Mesenchymal stem cell (in vitro differentiated cells and primary cell): ENCODE data around the gene VPS72.

Experiments
- DNase-seq: peaks from one replicate; pipeline ENCODE4 v3.0.0-alpha.2; 2013
- H2AFZ ChIP-seq: one replicate; pipeline ENCODE4 v1.6.1; 2013; ENCODE audit warnings: low read depth, mild to moderate bottlenecking, control low read depth, inconsistent platforms, low read length, moderate library complexity
- H2AK5ac ChIP-seq: 2 replicates; pipeline ENCODE4 v1.6.1; 2013; ENCODE audit warnings: low read length, moderate library complexity, mild to moderate bottlenecking, inconsistent platforms; ENCODE audit not compliant: severe bottlenecking
- H2BK120ac ChIP-seq: one replicate; pipeline ENCODE4 v1.6.1; 2013; ENCODE audit warnings: low read depth, mild to moderate bottlenecking, inconsistent platforms, low read length, moderate library complexity
- H2BK12ac ChIP-seq, 2 experiments: one replicate each; pipeline ENCODE4 v1.6.1; 2013; ENCODE audit warnings: inconsistent platforms in 2 of 2, low read length in 2 of 2, mild to moderate bottlenecking in 2 of 2, moderate library complexity in 2 of 2, control low read depth in 1 of 2
- H2BK15ac ChIP-seq: one replicate; pipeline ENCODE4 v1.6.1; 2013; ENCODE audit warnings: mild to moderate bottlenecking, low read depth, inconsistent platforms; ENCODE audit not compliant: poor library complexity, severe bottlenecking
- H2BK5ac ChIP-seq: 2 replicates; pipeline ENCODE4 v1.6.1; 2013; ENCODE audit warnings: low read depth, mild to moderate bottlenecking, low read length, control low read depth, inconsistent platforms; ENCODE audit not compliant: poor library complexity, severe bottlenecking
- H3K14ac ChIP-seq, 2 experiments: one replicate each; pipeline ENCODE4 v1.6.1; 2013; ENCODE audit warnings: inconsistent platforms in 2 of 2, low read length in 2 of 2, control low read depth in 1 of 2, mild to moderate bottlenecking in 1 of 2, moderate library complexity in 1 of 2
- H3K18ac ChIP-seq, 2 experiments: one replicate each; pipeline ENCODE4 v1.6.1; 2013; ENCODE audit warnings: inconsistent platforms in 2 of 2, low read length in 2 of 2, control low read depth in 1 of 2, low read depth in 1 of 2, mild to moderate bottlenecking in 1 of 2
- H3K23ac ChIP-seq, 2 experiments: one replicate each; pipeline ENCODE4 v1.6.1; 2013; ENCODE audit warnings: inconsistent platforms in 2 of 2, low read length in 2 of 2, mild to moderate bottlenecking in 2 of 2, moderate library complexity in 2 of 2, control low read depth in 1 of 2
- H3K27ac ChIP-seq: 2 replicates; pipeline ENCODE4 v1.5.1; 2013; ENCODE audit warnings: mild to moderate bottlenecking, moderate library complexity, low read length, control low read depth, inconsistent platforms; ENCODE audit not compliant: poor library complexity, severe bottlenecking
- H3K27me3 ChIP-seq, 2 experiments: 2 replicates each; pipeline versions ENCODE4 v1.6.1 to v1.7.0; 2013; ENCODE audit warnings: low read length in 2 of 2, mild to moderate bottlenecking in 2 of 2, moderate library complexity in 2 of 2, control low read depth in 1 of 2, inconsistent platforms in 1 of 2; ENCODE audit not compliant: control insufficient read depth in 1 of 2, insufficient read depth in 1 of 2
- H3K36me3 ChIP-seq, 2 experiments: 2 replicates each; pipeline versions ENCODE4 v1.6.1 to v1.7.0; 2013; ENCODE audit warnings: low read length in 2 of 2, control low read depth in 1 of 2, inconsistent platforms in 1 of 2, low read depth in 1 of 2, mild to moderate bottlenecking in 1 of 2; ENCODE audit not compliant: insufficient read depth in 2 of 2, control insufficient read depth in 1 of 2
- H3K4ac ChIP-seq, 2 experiments: one replicate each; pipeline ENCODE4 v1.6.1; 2013; ENCODE audit warnings: inconsistent platforms in 2 of 2, low read length in 2 of 2, mild to moderate bottlenecking in 2 of 2, moderate library complexity in 2 of 2, control low read depth in 1 of 2, low read depth in 1 of 2
- H3K4me1 ChIP-seq: 2 replicates; pipeline ENCODE4 v1.6.1; 2013; ENCODE audit warnings: low read depth, low read length, control low read depth; ENCODE audit not compliant: control insufficient read depth, insufficient read depth
- H3K4me2 ChIP-seq: 2 replicates; pipeline ENCODE4 v1.6.1; 2013; ENCODE audit warnings: low read length, mild to moderate bottlenecking, inconsistent platforms; ENCODE audit not compliant: poor library complexity, severe bottlenecking
- H3K4me3 ChIP-seq, 2 experiments: 2 replicates each; pipeline versions ENCODE4 v1.5.1 to v1.7.0; 2013; ENCODE audit warnings: low read length in 2 of 2, mild to moderate bottlenecking in 2 of 2, control low read depth in 1 of 2, low read depth in 1 of 2; ENCODE audit not compliant: insufficient read depth in 1 of 2
- H3K79me1 ChIP-seq: replicated peaks from 2 replicates; pipeline ENCODE4 v1.6.1; 2013; ENCODE audit warnings: mild to moderate bottlenecking, control low read depth, low read length, inconsistent platforms; ENCODE audit not compliant: poor library complexity, severe bottlenecking
- H3K9ac ChIP-seq: 2 replicates; pipeline ENCODE4 v1.7.0; 2013; ENCODE audit warnings: mild to moderate bottlenecking, low read length, moderate library complexity
- H3K9me3 ChIP-seq: 2 replicates; pipeline ENCODE4 v1.7.0; 2013; ENCODE audit warnings: mild to moderate bottlenecking, low read length; ENCODE audit not compliant: control insufficient read depth
- H4K8ac ChIP-seq: one replicate; pipeline ENCODE4 v1.6.1; 2013; ENCODE audit warnings: inconsistent platforms, mild to moderate bottlenecking, low read length, moderate library complexity
- H4K91ac ChIP-seq: one replicate; pipeline ENCODE4 v1.6.1; 2013; ENCODE audit warnings: mild to moderate bottlenecking, low read length, inconsistent platforms
- WGBS: methylation state at CpG from one replicate; pipeline ENCODE4 v1.1.7; 2013; ENCODE audit warnings: mixed read lengths; 5-methylcytosine and 5-hydroxymethylcytosine counted together

VPS72 gene

GRCh38 chr1:151147132-151147503 lies 42.9 kb downstream of the VPS72 start:
- H3K79me1 ChIP-seq, result peaks cover 3% of the 10 kb centered on the region
- no peak overlapping the region for H2AK5ac ChIP-seq
- H3K27me3 ChIP-seq, result peaks cover 8 to 21% of the 10 kb centered on the region in 2 experiments
- no peak overlapping the region for H2BK5ac ChIP-seq
- H3K4me3 ChIP-seq, result peak overlapping the region; percentile 81 to 82
- no peak overlapping the region for H3K23ac ChIP-seq
- 67% methylated on average over 1 of the region's 7 CpGs for WGBS
- H3K4ac ChIP-seq, result no peak overlapping the region
- peak overlapping the region; percentile 68 for H3K4me2 ChIP-seq
- H2BK15ac ChIP-seq, result no peak overlapping the region
- peak overlapping the region in 1 of 2 experiments; percentile 14 for H3K14ac ChIP-seq
- no peaks in the 10 kb centered on the region for H3K9me3 ChIP-seq
- H3K4me1 ChIP-seq, result peaks cover 22% of the 10 kb centered on the region
- peak overlapping the region; percentile 64 for H2AFZ ChIP-seq
- H3K9ac ChIP-seq, result peak overlapping the region; percentile 83
- H4K91ac ChIP-seq, result no peak overlapping the region
- no peak for DNase-seq
- H2BK120ac ChIP-seq, result no peak overlapping the region
- peak overlapping the region; percentile 9 for H3K27ac ChIP-seq
- H4K8ac ChIP-seq, result peak overlapping the region; percentile 73
- no peak overlapping the region for H2BK12ac ChIP-seq
- peak overlapping the region; percentile 23 to 41 for H3K18ac ChIP-seq
- H3K36me3 ChIP-seq, result peaks cover 0 to 9% of the 10 kb centered on the region in 2 experiments

- H3K14ac ChIP-seq, result peak within 1 kb of the TSS in 1 of 2 experiments; percentile 72
- H3K36me3 ChIP-seq, result peaks cover 0 to 9% of the 10 kb centered on the region in 2 experiments
- H3K9ac ChIP-seq, result peak within 1 kb of the TSS; percentile 83
- H2AFZ ChIP-seq, result peak within 1 kb of the TSS; percentile 94
- peak within 1 kb of the TSS; percentile 81 to 82 for H3K4me3 ChIP-seq
- H3K4me1 ChIP-seq, result peaks cover 22% of the 10 kb centered on the region
- H3K18ac ChIP-seq, result peak within 1 kb of the TSS; percentile 28 to 41
- DNase-seq, result peak; percentile 92
- WGBS, result under 1% methylated on average over 50 of the region's 61 CpGs
- peak within 1 kb of the TSS; percentile 14 for H3K27ac ChIP-seq
- H3K4ac ChIP-seq, result no peak within 1 kb of the TSS
- H3K9me3 ChIP-seq, result no peaks in the 10 kb centered on the region
- H2BK120ac ChIP-seq, result no peak within 1 kb of the TSS
- peak within 1 kb of the TSS; percentile 81 for H3K4me2 ChIP-seq
- H4K91ac ChIP-seq, result no peak within 1 kb of the TSS
- H2AK5ac ChIP-seq, result no peak within 1 kb of the TSS
- H2BK5ac ChIP-seq, result no peak within 1 kb of the TSS
- no peak within 1 kb of the TSS for H2BK12ac ChIP-seq
- H3K79me1 ChIP-seq, result peaks cover 3% of the 10 kb centered on the region
- peak within 1 kb of the TSS; percentile 73 for H4K8ac ChIP-seq
- peak within 1 kb of the TSS; percentile 76 for H2BK15ac ChIP-seq
- H3K27me3 ChIP-seq, result peaks cover 8 to 21% of the 10 kb centered on the region in 2 experiments
- H3K23ac ChIP-seq, result peak within 1 kb of the TSS in 1 of 2 experiments; percentile 94
Measured at GRCh38 chr1:151146412-151147131, 43.4 kb downstream of the VPS72 start, which contains the start of gene SEMA6C. Gene SEMA6C, minus strand, starts transcription at chr1:151146631. Its CDS starts 4,010 bp downstream, at chr1:151142621.

- peak overlapping the region; percentile 94 for H2AFZ ChIP-seq
- under 1% methylated on average over 24 of the region's 26 CpGs for WGBS
- H2BK5ac ChIP-seq, result no peak overlapping the region
- peak overlapping the region; percentile 81 for H3K4me2 ChIP-seq
- H3K18ac ChIP-seq, result peak overlapping the region in 1 of 2 experiments; percentile 28
- H2AK5ac ChIP-seq, result no peak overlapping the region
- H3K27me3 ChIP-seq, result peaks cover 8 to 21% of the 10 kb centered on the region in 2 experiments
- H4K8ac ChIP-seq, result no peak overlapping the region
- no peaks in the 10 kb centered on the region for H3K9me3 ChIP-seq
- H3K27ac ChIP-seq, result no peak overlapping the region
- peak overlapping the region; percentile 81 to 82 for H3K4me3 ChIP-seq
- H3K4me1 ChIP-seq, result peaks cover 22% of the 10 kb centered on the region
- H3K23ac ChIP-seq, result peak overlapping the region in 1 of 2 experiments; percentile 94
- H3K14ac ChIP-seq, result no peak overlapping the region
- H4K91ac ChIP-seq, result no peak overlapping the region
- H3K79me1 ChIP-seq, result peaks cover 3% of the 10 kb centered on the region
- H2BK120ac ChIP-seq, result no peak overlapping the region
- no peak for DNase-seq
- no peak overlapping the region for H2BK15ac ChIP-seq
- no peak overlapping the region for H3K4ac ChIP-seq
- H2BK12ac ChIP-seq, result no peak overlapping the region
- peak overlapping the region; percentile 71 for H3K9ac ChIP-seq
- peaks cover 0 to 9% of the 10 kb centered on the region in 2 experiments for H3K36me3 ChIP-seq
Measured at GRCh38 chr1:151146072-151146411, 44.0 kb downstream of the VPS72 start.

GRCh38 chr1:151145304-151146071 lies 44.5 kb downstream of the VPS72 start:
- peaks cover 0 to 9% of the 10 kb centered on the region in 2 experiments for H3K36me3 ChIP-seq
- H3K79me1 ChIP-seq, result peaks cover 3% of the 10 kb centered on the region
- no peak overlapping the region for H3K14ac ChIP-seq
- H3K4me1 ChIP-seq, result peaks cover 22% of the 10 kb centered on the region
- 12% methylated on average over 43 of the region's 43 CpGs for WGBS
- peak overlapping the region; percentile 71 for H3K9ac ChIP-seq
- no peak overlapping the region for H2BK120ac ChIP-seq
- peak overlapping the region; percentile 81 to 82 for H3K4me3 ChIP-seq
- H2AFZ ChIP-seq, result no peak overlapping the region
- H3K23ac ChIP-seq, result peak overlapping the region in 1 of 2 experiments; percentile 79
- peak; percentile 46 for DNase-seq
- H4K8ac ChIP-seq, result peak overlapping the region; percentile 19
- no peak overlapping the region for H3K4ac ChIP-seq
- no peak overlapping the region for H3K18ac ChIP-seq
- no peak overlapping the region for H4K91ac ChIP-seq
- H3K27me3 ChIP-seq, result peaks cover 8 to 21% of the 10 kb centered on the region in 2 experiments
- H2AK5ac ChIP-seq, result no peak overlapping the region
- no peak overlapping the region for H2BK5ac ChIP-seq
- peak overlapping the region; percentile 81 for H3K4me2 ChIP-seq
- H3K9me3 ChIP-seq, result no peaks in the 10 kb centered on the region
- no peak overlapping the region for H2BK12ac ChIP-seq
- H2BK15ac ChIP-seq, result no peak overlapping the region
- H3K27ac ChIP-seq, result no peak overlapping the region
